Stomach (tissue), 9 donors: ENCODE measurements around the gene HSPA12A. TPM values are rescaled to one million over a fixed set of nuclear protein-coding genes. Genes with fewer than 3 reads are reported as not detected.

ENCODE experiments used
- DNase-seq, 2 donors: peaks; one replicate each; pipeline versions ENCODE4 v3.0.0 to v3.0.0-alpha.2; 2013 to 2019
- H3K27ac ChIP-seq, 5 donors: fragments of 200-600 bp in 4 of 5; sonication (generic) in 4 of 5; one replicate each; pipeline ENCODE4 v1.5.1; 2013 to 2019; ENCODE audit warnings: mild to moderate bottlenecking in 1 of 5, moderate library complexity in 1 of 5
- H3K27me3 ChIP-seq, 3 donors: fragments of 200-600 bp; sonication (generic); one replicate each; pipeline ENCODE4 v1.5.1; 2017 to 2019; ENCODE audit warnings: mixed run types in 1 of 3
- H3K36me3 ChIP-seq, 4 donors: fragments of 200-600 bp; sonication (generic); 1 replicate in 3 of 4; 2 replicates in 1 of 4; pipeline ENCODE4 v1.5.1; 2016 to 2019
- H3K4me1 ChIP-seq, 4 donors: fragments of 200-600 bp; sonication (generic); one replicate each; pipeline ENCODE4 v1.5.1; 2016 to 2019
- H3K4me3 ChIP-seq, 4 donors: fragments of 200-600 bp; sonication (generic) in 3 of 4; one replicate each; pipeline ENCODE4 v1.5.1; 2016 to 2019; ENCODE audit warnings: mild to moderate bottlenecking in 1 of 4
- H3K9me3 ChIP-seq, 4 donors: fragments of 200-600 bp; sonication (generic); one replicate each; pipeline ENCODE4 v1.5.1; 2016 to 2019
- CTCF ChIP-seq, 7 experiments: fragments of 450-650 bp in 4 of 7; fragments of 200-600 bp in 3 of 7; sonication (generic) in 3 of 7; IDR thresholded peaks; one replicate each; pipeline ENCODE4 v1.5.1; 2016 to 2019; ENCODE audit warnings: antibody characterized with exemption in 7 of 7, control low read depth in 2 of 7, mild to moderate bottlenecking in 1 of 7
- EP300 ChIP-seq: sonication (generic); formaldehyde crosslinking; IDR thresholded peaks from one replicate; pipeline ENCODE4 v1.6.1; 2017; ENCODE audit warnings: antibody characterized with exemption
- POLR2A ChIP-seq, 4 donors: fragments of 450-650 bp; IDR thresholded peaks; one replicate each; pipeline ENCODE4 v1.6.1; 2016; ENCODE audit warnings: antibody characterized with exemption in 4 of 4, control low read depth in 2 of 4, mild to moderate bottlenecking in 1 of 4, moderate library complexity in 1 of 4
- POLR2AphosphoS5 ChIP-seq, 3 donors: sonication (generic); formaldehyde crosslinking; IDR thresholded peaks; one replicate each; pipeline ENCODE4 v1.6.1; 2016; ENCODE audit warnings: antibody characterized with exemption in 3 of 3
- WGBS, 5 donors: extraction: QIAGEN DNeasy Blood & Tissue Kit in 3 of 5; methylation state at CpG; one replicate each; pipeline versions ENCODE4 v1.1.5 to v1.1.7; 2013 to 2018; 5-methylcytosine and 5-hydroxymethylcytosine counted together
- intact Hi-C: fragments of 100-400 bp; cut with DNase I; formaldehyde crosslinking; loops from one replicate; pipeline ENCODE4 v1.15.1; 2023; ENCODE audit warnings: low total_unique reads
- polyA plus RNA-seq, 3 donors: library from polyadenylated mRNA; stranded (reverse); fragments of 200-250 nt; gene quantifications; one replicate each; pipeline ENCODE4 v1.2.3, GENCODE V29; 2013
- total RNA-seq, 5 donors: library from RNA; depleted of rRNA; stranded (reverse); fragments of >200 nt; gene quantifications; one replicate each; pipeline versions ENCODE4 v1.1.0 to v1.2.3, GENCODE V29; 2014 to 2016
- donor health status: healthy with polysubstance abuse.
- donor health status: Bipolar disorder and iron deficiency.
- donor health status: healthy.

Gene HSPA12A
- total and polyA plus RNA-seq, 8 donors, result 2.0 to 25.5 (median 4.1) TPM

- Histone ChIP-seq H3K4me3 (no peak overlapping the region), H3K36me3 (no peaks in the 10 kb centered on the region), H3K27me3 (peaks cover 0 to 35% (median 0%) of the 10 kb centered on the region in 3 donors), H3K27ac (no peak overlapping the region), H3K9me3 (peaks cover 0 to 5% (median 4%) of the 10 kb centered on the region in 4 donors), H3K4me1 (peaks cover 0 to 7% (median 0%) of the 10 kb centered on the region in 4 donors)
- 80 to 93% (median 91%) methylated on average over 8 of the region's 8 CpGs for WGBS, 5 donors
- TF ChIP-seq POLR2A (IDR thresholded peaks at IDR 0.05) (no peak), POLR2AphosphoS5 (IDR thresholded peaks at IDR 0.05) (no peak), CTCF (IDR thresholded peaks at IDR 0.05) (no peak), EP300 (no peak)
- intact Hi-C loops, result no loop called here
- DNase-seq, result peak in 1 of 2 donors; percentile 23
Observed at GRCh38 chr10:116769791-116770190, 27.4 kb upstream of the HSPA12A start.

DNA sequence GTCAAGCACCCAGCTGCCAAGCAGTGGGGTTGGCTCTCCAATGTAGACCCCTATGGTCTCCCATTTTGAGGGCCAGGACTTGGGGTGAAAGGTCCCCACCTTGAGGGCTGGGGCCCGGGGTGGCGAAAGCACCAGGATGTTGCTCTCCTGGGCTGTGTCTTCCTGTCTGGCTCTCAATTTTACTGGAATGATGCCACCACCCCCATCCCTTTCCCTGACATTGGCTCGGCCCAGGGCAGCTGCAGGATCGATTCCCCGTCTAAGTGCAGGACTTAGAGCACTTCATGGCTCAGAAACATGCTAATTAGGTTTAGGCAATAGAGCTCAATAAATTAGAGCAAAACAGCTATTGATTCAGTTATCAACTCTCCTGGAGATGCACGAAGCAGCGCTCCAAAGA lies 27.0 kb upstream of the HSPA12A start:
- H3K27ac ChIP-seq, result no peak overlapping the region
- no peak overlapping the region for H3K4me3 ChIP-seq
- no peaks in the 10 kb centered on the region for H3K36me3 ChIP-seq
- TF ChIP-seq CTCF (IDR thresholded peaks at IDR 0.05) (no peak), POLR2AphosphoS5 (IDR thresholded peaks at IDR 0.05) (no peak), POLR2A (IDR thresholded peaks at IDR 0.05) (no peak), EP300 (no peak)
- 83 to 88% (median 84%) methylated on average over 7 of the region's 7 CpGs for WGBS, 5 donors
- peaks cover 0 to 7% (median 0%) of the 10 kb centered on the region in 4 donors for H3K4me1 ChIP-seq
- intact Hi-C loops, result no loop called here
- H3K27me3 ChIP-seq, result peaks cover 0 to 31% (median 0%) of the 10 kb centered on the region in 3 donors
- H3K9me3 ChIP-seq, result peaks cover 0 to 5% (median 4%) of the 10 kb centered on the region in 4 donors
- DNase-seq, result no peak

GRCh38 chr10:116768786-116769185 lies 26.4 kb upstream of the HSPA12A start:
- Histone ChIP-seq H3K9me3 (peaks cover 0 to 5% (median 4%) of the 10 kb centered on the region in 4 donors), H3K4me1 (peaks cover 0 to 7% (median 0%) of the 10 kb centered on the region in 4 donors), H3K27me3 (peaks cover 0 to 31% (median 0%) of the 10 kb centered on the region in 3 donors), H3K4me3 (no peak overlapping the region), H3K36me3 (no peaks in the 10 kb centered on the region), H3K27ac (no peak overlapping the region)
- no peak for TF ChIP-seq POLR2AphosphoS5 (IDR thresholded peaks at IDR 0.05)
- no peak for TF ChIP-seq EP300
- intact Hi-C loops, result no loop called here
- DNase-seq, result no peak
- 68 to 80% (median 78%) methylated on average over 4 of the region's 4 CpGs for WGBS, 5 donors

GRCh38 chr10:116766837-116767634 lies 24.7 kb upstream of the HSPA12A start:
- 38 to 49% (median 45%) methylated on average over 13 of the region's 13 CpGs for WGBS, 5 donors
- H3K4me1 ChIP-seq, result peaks cover 0 to 7% (median 0%) of the 10 kb centered on the region in 4 donors
- peaks cover 0 to 31% (median 0%) of the 10 kb centered on the region in 3 donors for H3K27me3 ChIP-seq
- H3K36me3 ChIP-seq, result no peaks in the 10 kb centered on the region
- intact Hi-C loops, result no loop called here
- no peak overlapping the region for H3K4me3 ChIP-seq
- TF ChIP-seq CTCF (IDR thresholded peaks at IDR 0.05) (no peak), EP300 (no peak)
- peaks cover 0 to 5% (median 4%) of the 10 kb centered on the region in 4 donors for H3K9me3 ChIP-seq
- H3K27ac ChIP-seq, result no peak overlapping the region
- DNase-seq, result peak in 1 of 2 donors; percentile 51
